Thoracic aorta (tissue), 2 donors: ENCODE data around the gene TSKU. TPM values are rescaled to one million over a fixed set of nuclear protein-coding genes. Genes with fewer than 3 reads are reported as not detected.

Experiments
- ATAC-seq: fragments of 150-250 bp; one replicate; pipeline ENCODE4 v1.8.0; 2017; ENCODE audit warnings: low read depth; ENCODE audit not compliant: insufficient number of reproducible peaks, low FRiP score
- DNase-seq: peaks from one replicate; pipeline ENCODE4 v3.0.0-alpha.2; 2020; ENCODE audit warnings: low spot score
- H3K27ac ChIP-seq, 2 donors: fragments of 200-600 bp; sonication (generic); 1 replicate in 1 of 2; 2 replicates in 1 of 2; pipeline ENCODE4 v1.5.1; 2016; ENCODE audit warnings: mild to moderate bottlenecking in 2 of 2, moderate library complexity in 2 of 2
- H3K27me3 ChIP-seq: fragments of 200-600 bp; sonication (generic); replicated peaks from 2 replicates; pipeline ENCODE4 v1.6.0; 2016; ENCODE audit warnings: mild to moderate bottlenecking; ENCODE audit not compliant: insufficient read depth
- H3K36me3 ChIP-seq: fragments of 200-600 bp; sonication (generic); one replicate; pipeline ENCODE4 v1.5.1; 2016
- H3K4me1 ChIP-seq, 2 donors: fragments of 200-600 bp; sonication (generic); 1 replicate in 1 of 2; 2 replicates in 1 of 2; pipeline versions ENCODE4 v1.5.1 to v1.6.0; 2016; ENCODE audit warnings: low read depth in 2 of 2, mild to moderate bottlenecking in 1 of 2; ENCODE audit not compliant: control insufficient read depth in 1 of 2
- H3K4me3 ChIP-seq: fragments of 200-600 bp; sonication (generic); 2 replicates; pipeline ENCODE4 v1.5.1; 2016; ENCODE audit warnings: mild to moderate bottlenecking
- H3K9me3 ChIP-seq: fragments of 200-600 bp; sonication (generic); 2 replicates; pipeline ENCODE4 v1.5.1; 2016
- CTCF ChIP-seq: fragments of 200-600 bp; sonication (generic); IDR thresholded peaks from one replicate; pipeline ENCODE4 v1.5.1; 2019; ENCODE audit warnings: antibody characterized with exemption
- total RNA-seq, 2 donors: library from RNA; depleted of rRNA; stranded (reverse); fragments of >200 nt; gene quantifications; one replicate each; pipeline versions ENCODE4 v1.1.0 to v1.2.3, GENCODE V29; 2016

The TSKU gene
- total RNA-seq, 2 donors from 2014 or later = 42.2 to 100 TPM

GRCh38 chr11:76770642-76771445 is 12.3 kb upstream of the TSKU start:
- H3K27ac ChIP-seq = peak overlapping the region; percentile 77 to 85
- H3K36me3 ChIP-seq = no peaks in the 10 kb centered on the region
- no peaks in the 10 kb centered on the region for H3K9me3 ChIP-seq
- no peaks in the 10 kb centered on the region for H3K27me3 ChIP-seq
- H3K4me1 ChIP-seq = peaks cover 35 to 79% of the 10 kb centered on the region in 2 donors
- ATAC-seq (peak; percentile 11), DNase-seq (no peak)
- no peak overlapping the region for H3K4me3 ChIP-seq
- TF ChIP-seq CTCF = no peak

- ATAC-seq (no peak), DNase-seq (no peak)
- Histone ChIP-seq H3K36me3 (no peaks in the 10 kb centered on the region), H3K27me3 (no peaks in the 10 kb centered on the region), H3K4me1 (peaks cover 35 to 79% of the 10 kb centered on the region in 2 donors), H3K4me3 (no peak overlapping the region), H3K9me3 (peaks cover 6% of the 10 kb centered on the region), H3K27ac (peak overlapping the region; percentile 77 to 85)
- TF ChIP-seq CTCF = no peak
Observed at GRCh38 chr11:76771446-76772099, 11.6 kb upstream of the TSKU start.

GRCh38 chr11:76772100-76772782 is 10.9 kb upstream of the TSKU start:
- Histone ChIP-seq H3K9me3 (peaks cover 9% of the 10 kb centered on the region), H3K4me1 (peaks cover 35 to 79% of the 10 kb centered on the region in 2 donors)

GRCh38 chr11:76772783-76773106 is 10.4 kb upstream of the TSKU start:
- DNase-seq = no peak
- Histone ChIP-seq H3K27ac (peak overlapping the region; percentile 77 to 95), H3K4me3 (no peak overlapping the region), H3K27me3 (no peaks in the 10 kb centered on the region), H3K36me3 (no peaks in the 10 kb centered on the region), H3K4me1 (peaks cover 35 to 76% of the 10 kb centered on the region in 2 donors), H3K9me3 (peaks cover 9% of the 10 kb centered on the region)
- ATAC-seq = no peak
- TF ChIP-seq CTCF = no peak

More at GRCh38 chr11:76772100-76772782, 10.9 kb upstream of the TSKU start:
- no peak overlapping the region for H3K4me3 ChIP-seq
- H3K27ac ChIP-seq = peak overlapping the region; percentile 77 to 95
- H3K27me3 ChIP-seq = no peaks in the 10 kb centered on the region
- no peaks in the 10 kb centered on the region for H3K36me3 ChIP-seq
- no peak for DNase-seq
- ATAC-seq = peak; percentile 69
- no peak for TF ChIP-seq CTCF

GRCh38 chr11:76773921-76774361 is 9.2 kb upstream of the TSKU start:
- peaks cover 35 to 64% of the 10 kb centered on the region in 2 donors for H3K4me1 ChIP-seq
- DNase-seq (no peak), ATAC-seq (no peak)
- peak overlapping the region; percentile 77 to 95 for H3K27ac ChIP-seq
- H3K36me3 ChIP-seq = no peaks in the 10 kb centered on the region
- TF ChIP-seq CTCF = no peak
- no peak overlapping the region for H3K4me3 ChIP-seq
- peaks cover 9% of the 10 kb centered on the region for H3K9me3 ChIP-seq
- no peaks in the 10 kb centered on the region for H3K27me3 ChIP-seq
